Suprapubic skin (tissue), 4 donors: ENCODE data around the gene AIG1. TPM values are rescaled to one million over a fixed set of nuclear protein-coding genes. Genes with fewer than 3 reads are reported as not detected.

ENCODE experiments used
- DNase-seq, 2 donors: peaks; one replicate each; pipeline ENCODE4 v3.0.0-alpha.2; 2019; ENCODE audit warnings: low spot score in 2 of 2
- H3K27ac ChIP-seq: fragments of 200-600 bp; sonication (generic); one replicate; pipeline ENCODE4 v1.5.1; 2019
- H3K27me3 ChIP-seq: fragments of 200-600 bp; sonication (generic); one replicate; pipeline ENCODE4 v1.5.1; 2019
- H3K36me3 ChIP-seq: fragments of 200-600 bp; sonication (generic); one replicate; pipeline ENCODE4 v1.5.1; 2019
- H3K4me1 ChIP-seq: fragments of 200-600 bp; sonication (generic); one replicate; pipeline ENCODE4 v1.5.1; 2019
- H3K4me3 ChIP-seq: fragments of 200-600 bp; sonication (generic); one replicate; pipeline ENCODE4 v1.5.1; 2019; ENCODE audit warnings: mild to moderate bottlenecking
- H3K9me3 ChIP-seq: fragments of 200-600 bp; sonication (generic); one replicate; pipeline ENCODE4 v1.5.1; 2019
- EP300 ChIP-seq: sonication (generic); formaldehyde crosslinking; IDR thresholded peaks from one replicate; pipeline ENCODE4 v1.6.1; 2017; ENCODE audit warnings: antibody characterized with exemption
- POLR2A ChIP-seq, 2 donors: fragments of 450-650 bp; IDR thresholded peaks; one replicate each; pipeline ENCODE4 v1.6.1; 2017; ENCODE audit warnings: antibody characterized with exemption in 2 of 2, mild to moderate bottlenecking in 2 of 2, moderate library complexity in 2 of 2
- POLR2AphosphoS5 ChIP-seq, 3 donors: sonication (generic); formaldehyde crosslinking; IDR thresholded peaks; one replicate each; pipeline ENCODE4 v1.6.1; 2017; ENCODE audit warnings: antibody characterized with exemption in 3 of 3
- WGBS: methylation state at CpG from one replicate; pipeline ENCODE4 v1.1.5; 2018; 5-methylcytosine and 5-hydroxymethylcytosine counted together
- total RNA-seq, 4 donors: library from RNA; depleted of rRNA; stranded (reverse); fragments of >200 nt; gene quantifications; one replicate each; pipeline ENCODE4 v1.1.0, GENCODE V29; 2016
- TF ChIP-seq, protein P1 (sequence below), 2 donors: fragments of 200-600 bp in 1 of 2; fragments of 450-650 bp in 1 of 2; sonication (generic) in 1 of 2; IDR thresholded peaks; one replicate each; pipeline ENCODE4 v1.5.1; 2016 to 2019; ENCODE audit warnings: antibody characterized with exemption in 2 of 2, mild to moderate bottlenecking in 1 of 2, moderate library complexity in 1 of 2

The AIG1 gene
- total RNA-seq, 4 donors from 2014 or later = 14.5 to 22.1 (median 19.7) TPM

DNA sequence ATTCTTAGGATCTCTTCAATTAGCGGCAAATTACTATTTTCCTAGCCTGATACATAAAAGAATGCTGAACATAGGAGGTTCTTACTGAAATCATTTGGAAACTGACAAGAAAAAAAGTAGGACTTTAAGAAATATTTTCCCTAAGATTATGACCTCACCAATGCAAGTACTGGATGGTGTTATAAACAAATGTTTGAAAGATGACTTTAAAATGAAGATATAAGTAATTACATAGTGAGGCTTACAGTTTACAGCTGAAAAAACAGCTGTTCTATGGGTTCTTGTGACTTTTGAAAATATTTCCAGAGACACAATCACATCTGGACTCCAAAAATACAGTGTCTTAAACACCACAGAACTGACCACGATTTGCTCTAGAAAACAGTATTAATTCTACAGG is 324.9 kb downstream of the AIG1 start:
- Histone ChIP-seq H3K9me3 (no peaks in the 10 kb centered on the region), H3K27ac (no peak overlapping the region), H3K27me3 (no peaks in the 10 kb centered on the region), H3K36me3 (no peaks in the 10 kb centered on the region), H3K4me1 (no peaks in the 10 kb centered on the region), H3K4me3 (no peak overlapping the region)
- 81% methylated on average over 2 of the region's 2 CpGs for WGBS
- no peak for TF ChIP-seq EP300
- TF ChIP-seq POLR2A (IDR thresholded peaks at IDR 0.05) = no peak
- no peak for TF ChIP-seq POLR2AphosphoS5 (IDR thresholded peaks at IDR 0.05)
- TF ChIP-seq, protein P1, sequence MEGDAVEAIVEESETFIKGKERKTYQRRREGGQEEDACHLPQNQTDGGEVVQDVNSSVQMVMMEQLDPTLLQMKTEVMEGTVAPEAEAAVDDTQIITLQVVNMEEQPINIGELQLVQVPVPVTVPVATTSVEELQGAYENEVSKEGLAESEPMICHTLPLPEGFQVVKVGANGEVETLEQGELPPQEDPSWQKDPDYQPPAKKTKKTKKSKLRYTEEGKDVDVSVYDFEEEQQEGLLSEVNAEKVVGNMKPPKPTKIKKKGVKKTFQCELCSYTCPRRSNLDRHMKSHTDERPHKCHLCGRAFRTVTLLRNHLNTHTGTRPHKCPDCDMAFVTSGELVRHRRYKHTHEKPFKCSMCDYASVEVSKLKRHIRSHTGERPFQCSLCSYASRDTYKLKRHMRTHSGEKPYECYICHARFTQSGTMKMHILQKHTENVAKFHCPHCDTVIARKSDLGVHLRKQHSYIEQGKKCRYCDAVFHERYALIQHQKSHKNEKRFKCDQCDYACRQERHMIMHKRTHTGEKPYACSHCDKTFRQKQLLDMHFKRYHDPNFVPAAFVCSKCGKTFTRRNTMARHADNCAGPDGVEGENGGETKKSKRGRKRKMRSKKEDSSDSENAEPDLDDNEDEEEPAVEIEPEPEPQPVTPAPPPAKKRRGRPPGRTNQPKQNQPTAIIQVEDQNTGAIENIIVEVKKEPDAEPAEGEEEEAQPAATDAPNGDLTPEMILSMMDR (IDR thresholded peaks at IDR 0.05) = no peak
- no peak for DNase-seq

DNA sequence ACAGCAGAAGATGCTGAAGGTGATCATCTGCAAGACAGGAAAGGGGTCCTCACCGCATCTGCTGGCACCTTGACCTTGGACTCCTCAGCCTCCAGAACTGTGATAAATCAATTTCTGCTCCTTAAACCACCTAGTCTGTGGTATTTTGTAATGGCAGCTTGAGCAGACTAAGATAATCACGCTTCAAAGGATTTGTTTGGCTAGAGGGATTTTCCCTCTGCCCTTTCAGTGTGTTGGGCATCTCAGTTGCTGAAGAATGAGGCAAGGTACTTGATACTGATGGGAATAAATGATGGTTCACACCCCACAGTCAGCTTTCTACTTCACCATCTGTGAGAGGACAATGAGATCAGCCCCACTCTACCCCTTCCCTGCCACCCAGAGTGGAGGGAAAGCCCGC is 329.6 kb downstream of the AIG1 start:
- TF ChIP-seq, protein P1 (IDR thresholded peaks at IDR 0.05) = no peak
- TF ChIP-seq POLR2AphosphoS5 (IDR thresholded peaks at IDR 0.05) = no peak
- Histone ChIP-seq H3K4me1 (no peaks in the 10 kb centered on the region), H3K27me3 (no peaks in the 10 kb centered on the region), H3K27ac (no peak overlapping the region), H3K9me3 (no peaks in the 10 kb centered on the region), H3K4me3 (no peak overlapping the region), H3K36me3 (no peaks in the 10 kb centered on the region)
- WGBS = 87% methylated on average over 3 of the region's 3 CpGs
- no peak for DNase-seq

Other genes starting within 250 kb of the AIG1 start
- gene HIVEP2, start 115.7 kb upstream of the AIG1 start, total RNA-seq = 10 to 100 TPM; 23.6 to 31.3 (median 25.6) TPM